ENCODE data around the gene PAF1. TPM values are rescaled to one million over a fixed set of nuclear protein-coding genes. Genes with fewer than 3 reads are reported as not detected.

The PAF1 gene
- total RNA-seq, 2 experiments from 2014 or later, result 33.1 to 45.9 TPM

GRCh38 chr19:39347332-39348164 is 43.4 kb downstream of the PAF1 start:
- peaks cover 19% of the 10 kb centered on the region; the same call in 1 of the 2 replicates for H4K20me1 ChIP-seq (ENCODE audit: insufficient read depth, low read length)
- H3K36me3 ChIP-seq (ENCODE audit: insufficient read depth, low read length), result peaks cover 60% of the 10 kb centered on the region
- no peaks in the 10 kb centered on the region for H3K9me2 ChIP-seq (ENCODE audit: insufficient read depth, low read length)
- no peak overlapping the region for H3K4me3 ChIP-seq (ENCODE audit: low read depth, low read length, poor library complexity, severe bottlenecking)
- H3K9me3 ChIP-seq (ENCODE audit: low read length), result no peaks in the 10 kb centered on the region
- H3K79me2 ChIP-seq (ENCODE audit: insufficient read depth, low read depth, low read length), result peaks cover 13% of the 10 kb centered on the region; the same call in 1 of the 2 replicates
- no peak overlapping the region for H3K27ac ChIP-seq (ENCODE audit: low read depth, low read length, poor library complexity, severe bottlenecking)
- POLR2A ChIA-PET, result no interaction called here
- no TSS peak for BruUV-seq (replicated peaks)
- DNase-seq (ENCODE audit: low spot score), result no peak
- H3K4me2 ChIP-seq (ENCODE audit: low read length), result no peak overlapping the region
- intact Hi-C loops (cut with micrococcal nuclease; ENCODE audit: unreplicated experiment), result no loop called here
- CTCF ChIA-PET (ENCODE audit: unreplicated experiment), result no interaction called here
- no peak overlapping the region for H2AFZ ChIP-seq (ENCODE audit: low read length)
- no peak for TF ChIP-seq CTCF (conservative IDR thresholded peaks at IDR 0.05; ENCODE audit: low read length)
- peaks cover 30% of the 10 kb centered on the region for H3K4me1 ChIP-seq (ENCODE audit: insufficient read depth, low read length, poor library complexity, severe bottlenecking)

GRCh38 chr19:39345956-39346355 is 45.0 kb downstream of the PAF1 start:
- Histone ChIP-seq H3K9me3 (ENCODE audit: low read length) (no peaks in the 10 kb centered on the region), H4K20me1 (ENCODE audit: insufficient read depth, low read length) (peaks cover 19% of the 10 kb centered on the region; the same call in 1 of the 2 replicates), H3K4me2 (ENCODE audit: low read length) (no peak overlapping the region), H3K27ac (ENCODE audit: low read depth, low read length, poor library complexity, severe bottlenecking) (no peak overlapping the region), H3K4me3 (ENCODE audit: low read depth, low read length, poor library complexity, severe bottlenecking) (no peak overlapping the region), H2AFZ (ENCODE audit: low read length) (no peak overlapping the region), H3K9me2 (ENCODE audit: insufficient read depth, low read length) (no peaks in the 10 kb centered on the region), H3K36me3 (ENCODE audit: insufficient read depth, low read length) (peaks cover 44% of the 10 kb centered on the region), H3K4me1 (ENCODE audit: insufficient read depth, low read length, poor library complexity, severe bottlenecking) (peaks cover 22% of the 10 kb centered on the region), H3K79me2 (ENCODE audit: insufficient read depth, low read depth, low read length) (peaks cover 15% of the 10 kb centered on the region; the same call in 1 of the 2 replicates)
- CTCF ChIA-PET (ENCODE audit: unreplicated experiment), result no interaction called here
- POLR2A ChIA-PET, result interaction anchor here (0.6 to 1.2 kb wide), 2 partner anchors 16 to 726 kb away, joined by 3 read pairs; no protein-coding TSS in a partner anchor
- DNase-seq (ENCODE audit: low spot score), result no peak
- TF ChIP-seq EZH2phosphoT487 (IDR thresholded peaks at IDR 0.05; ENCODE audit: borderline replicate concordance, low read depth, low read length) (no peak), CTCF (conservative IDR thresholded peaks at IDR 0.05; ENCODE audit: low read length) (peak; percentile 55)
- intact Hi-C loops (cut with micrococcal nuclease; ENCODE audit: unreplicated experiment), result no loop called here
- BruUV-seq (replicated peaks), result no TSS peak

Data from OCI-LY7 (cell line).